ENCODE results near the gene BCO2. TPM values are rescaled to one million over a fixed set of nuclear protein-coding genes. Genes with fewer than 3 reads are reported as not detected.

BCO2 gene
- total RNA-seq, 2 donors from 2014 or later: 0.24 to 1.0 TPM

GRCh38 chr11:112235750-112236390 is 60.6 kb downstream of the BCO2 start:
- H3K36me3 ChIP-seq (ENCODE audit: control insufficient read depth, insufficient read depth, low read length): peaks cover 58% of the 10 kb centered on the region
- H3K27ac ChIP-seq (ENCODE audit: low read depth, low read length): no peak overlapping the region
- WGBS, 2 experiments (ENCODE audit: insufficient coverage in 1 of 2, insufficient read length in 1 of 2): 94 to 95% methylated on average over 7 to 8 of the region's 8 CpGs
- Mint-ChIP-seq H3K36me3 (ENCODE audit: low read depth) (peaks cover 59% of the 10 kb centered on the region), H3K9me3 (no peaks in the 10 kb centered on the region), H3K27ac (no peak overlapping the region), H3K4me1 (peaks cover 6% of the 10 kb centered on the region), H3K27me3 (ENCODE audit: insufficient read depth) (no peaks in the 10 kb centered on the region), H3K4me3 (no peak overlapping the region)
- H3K4me1 ChIP-seq (ENCODE audit: control insufficient read depth, insufficient read depth, low read length): no peaks in the 10 kb centered on the region
- no peak for TF ChIP-seq CTCF (conservative IDR thresholded peaks at IDR 0.05)
- no peak overlapping the region for H3K4me3 ChIP-seq (ENCODE audit: low read length)
- H3K9me3 ChIP-seq (ENCODE audit: control insufficient read depth, low read length): no peaks in the 10 kb centered on the region
- H3K9ac ChIP-seq (ENCODE audit: extremely low read depth, low read length, poor library complexity, severe bottlenecking): no peak overlapping the region
- no peak for DNase-seq
- no peaks in the 10 kb centered on the region for H3K27me3 ChIP-seq (ENCODE audit: control insufficient read depth, insufficient read depth, low read length, poor library complexity, severe bottlenecking)

- WGBS, 2 experiments (ENCODE audit: insufficient coverage in 1 of 2, insufficient read length in 1 of 2): 95 to 97% methylated on average over 4 of the region's 4 CpGs
- Histone ChIP-seq H3K36me3 (ENCODE audit: control insufficient read depth, insufficient read depth, low read length) (peaks cover 58% of the 10 kb centered on the region), H3K9me3 (ENCODE audit: control insufficient read depth, low read length) (peaks cover 6% of the 10 kb centered on the region), H3K9ac (ENCODE audit: extremely low read depth, low read length, poor library complexity, severe bottlenecking) (no peak overlapping the region), H3K27me3 (ENCODE audit: control insufficient read depth, insufficient read depth, low read length, poor library complexity, severe bottlenecking) (no peaks in the 10 kb centered on the region), H3K4me3 (ENCODE audit: low read length) (no peak overlapping the region), H3K4me1 (ENCODE audit: control insufficient read depth, insufficient read depth, low read length) (no peaks in the 10 kb centered on the region), H3K27ac (ENCODE audit: low read depth, low read length) (no peak overlapping the region)
- no peaks in the 10 kb centered on the region for H3K9me3 Mint-ChIP-seq
- H3K4me3 Mint-ChIP-seq: no peak overlapping the region
- H3K27ac Mint-ChIP-seq: no peak overlapping the region
- DNase-seq: no peak
- H3K36me3 Mint-ChIP-seq (ENCODE audit: low read depth): peaks cover 62% of the 10 kb centered on the region
- H3K27me3 Mint-ChIP-seq (ENCODE audit: insufficient read depth): no peaks in the 10 kb centered on the region
- peaks cover 4% of the 10 kb centered on the region for H3K4me1 Mint-ChIP-seq
- TF ChIP-seq CTCF (conservative IDR thresholded peaks at IDR 0.05): no peak
These were observed 62.1 kb downstream of the BCO2 start for GRCh38 chr11:112237451-112237850.

GRCh38 chr11:112238041-112238440 is 62.7 kb downstream of the BCO2 start:
- H3K27ac Mint-ChIP-seq: no peak overlapping the region
- Histone ChIP-seq H3K4me3 (ENCODE audit: low read length) (no peak overlapping the region), H3K36me3 (ENCODE audit: control insufficient read depth, insufficient read depth, low read length) (peaks cover 54% of the 10 kb centered on the region), H3K9me3 (ENCODE audit: control insufficient read depth, low read length) (peaks cover 11% of the 10 kb centered on the region), H3K4me1 (ENCODE audit: control insufficient read depth, insufficient read depth, low read length) (no peaks in the 10 kb centered on the region), H3K9ac (ENCODE audit: extremely low read depth, low read length, poor library complexity, severe bottlenecking) (no peak overlapping the region), H3K27ac (ENCODE audit: low read depth, low read length) (no peak overlapping the region), H3K27me3 (ENCODE audit: control insufficient read depth, insufficient read depth, low read length, poor library complexity, severe bottlenecking) (no peaks in the 10 kb centered on the region)
- WGBS, 2 experiments (ENCODE audit: insufficient coverage in 1 of 2, insufficient read length in 1 of 2): 100% methylated on average over 1 to 3 of the region's 3 CpGs
- peaks cover 2% of the 10 kb centered on the region for H3K27me3 Mint-ChIP-seq (ENCODE audit: insufficient read depth)
- peaks cover 68% of the 10 kb centered on the region for H3K36me3 Mint-ChIP-seq (ENCODE audit: low read depth)
- peaks cover 5% of the 10 kb centered on the region for H3K9me3 Mint-ChIP-seq
- DNase-seq: no peak
- TF ChIP-seq CTCF (conservative IDR thresholded peaks at IDR 0.05): no peak
- H3K4me1 Mint-ChIP-seq: no peaks in the 10 kb centered on the region
- H3K4me3 Mint-ChIP-seq: no peak overlapping the region
